ENCODE data around the gene PCSK6. TPM values are rescaled to one million over a fixed set of nuclear protein-coding genes. Genes with fewer than 3 reads are reported as not detected.
"Not testable (repeated sequence)": the region's sequence is repeated elsewhere in the genome, so short reads cannot be mapped to it uniquely, and the experiment has no call there.

Gene PCSK6
- total RNA-seq, 1 experiment from 2014 or later: 0.36 TPM

DNA sequence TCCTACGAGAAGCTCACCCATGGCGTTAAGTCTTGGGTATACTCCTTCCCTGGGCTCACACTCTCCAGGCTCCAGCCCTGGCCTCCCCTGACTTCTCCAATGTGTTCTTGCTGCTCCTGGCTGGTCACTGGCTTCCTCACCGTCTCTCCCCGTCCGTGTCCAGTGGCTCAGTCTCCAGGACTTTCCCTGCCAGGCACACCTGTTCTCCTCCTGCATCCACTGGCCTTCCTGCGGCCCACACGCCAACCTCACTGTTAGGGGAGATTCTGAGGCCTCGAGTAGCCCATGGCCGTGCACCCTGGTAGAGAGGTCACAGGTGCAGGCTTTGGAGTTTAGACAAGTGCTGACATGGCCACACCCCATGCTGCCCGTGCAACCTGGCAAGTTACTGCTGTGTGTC lies 102.5 kb downstream of the PCSK6 start:
- peaks cover 11% of the 10 kb centered on the region for H3K27me3 ChIP-seq
- no peaks in the 10 kb centered on the region for H3K36me3 ChIP-seq
- H3K4me3 ChIP-seq: no peak overlapping the region
- H3K9me3 ChIP-seq (replicated peaks): no peaks in the 10 kb centered on the region
- H3K4me1 ChIP-seq: no peaks in the 10 kb centered on the region
- no peak overlapping the region for H3K27ac ChIP-seq
- DNase-seq: no peak

- no peak overlapping the region for H3K4me3 ChIP-seq
- no peak overlapping the region for H3K27ac ChIP-seq
- no peaks in the 10 kb centered on the region for H3K36me3 ChIP-seq
- no peak for DNase-seq
- peaks cover 9% of the 10 kb centered on the region for H3K27me3 ChIP-seq
- H3K9me3 ChIP-seq (replicated peaks): no peaks in the 10 kb centered on the region
- H3K4me1 ChIP-seq: no peaks in the 10 kb centered on the region
Observed at GRCh38 chr15:101386006-101386405, 103.5 kb downstream of the PCSK6 start.

GRCh38 chr15:101384276-101384675 lies 105.2 kb downstream of the PCSK6 start:
- no peak for DNase-seq
- Histone ChIP-seq H3K27ac (no peak overlapping the region), H3K36me3 (no peaks in the 10 kb centered on the region), H3K4me3 (no peak overlapping the region), H3K9me3 (replicated peaks) (no peaks in the 10 kb centered on the region), H3K4me1 (no peaks in the 10 kb centered on the region), H3K27me3 (peaks cover 9% of the 10 kb centered on the region)

DNA sequence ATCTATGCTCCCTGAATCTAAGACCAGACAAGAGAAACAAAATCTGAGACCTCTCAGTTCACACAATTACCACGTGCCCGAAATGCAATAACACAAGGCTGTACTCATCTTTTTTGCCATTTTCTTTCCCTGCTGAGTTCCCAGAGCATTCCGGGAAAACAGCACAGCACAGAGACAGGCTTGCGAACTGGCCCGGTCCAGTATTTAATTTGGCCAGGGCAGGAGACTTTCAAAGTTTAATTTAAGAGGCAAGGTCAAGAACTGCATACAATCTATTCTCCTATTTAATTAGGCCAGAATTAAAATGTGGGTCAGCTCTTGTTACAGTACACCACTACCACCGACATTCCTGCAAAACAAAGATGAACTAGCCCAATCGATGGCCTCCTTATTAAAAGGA lies 107.0 kb downstream of the PCSK6 start:
- no peak overlapping the region for H3K4me3 ChIP-seq

GRCh38 chr15:101381671-101382212 lies 107.8 kb downstream of the PCSK6 start:
- no peaks in the 10 kb centered on the region for H3K4me1 ChIP-seq
- peaks cover 9% of the 10 kb centered on the region for H3K27me3 ChIP-seq
- H3K9me3 ChIP-seq (replicated peaks): no peaks in the 10 kb centered on the region

More for the DNA sequence above, 107.0 kb downstream of the PCSK6 start:
- no peak for DNase-seq
- no peaks in the 10 kb centered on the region for H3K9me3 ChIP-seq (replicated peaks)
- peaks cover 9% of the 10 kb centered on the region for H3K27me3 ChIP-seq
- H3K36me3 ChIP-seq: no peaks in the 10 kb centered on the region
- no peaks in the 10 kb centered on the region for H3K4me1 ChIP-seq
- no peak overlapping the region for H3K27ac ChIP-seq

GRCh38 chr15:101380146-101380545 lies 109.4 kb downstream of the PCSK6 start:
- Histone ChIP-seq H3K4me1 (no peaks in the 10 kb centered on the region), H3K9me3 (replicated peaks) (no peaks in the 10 kb centered on the region), H3K4me3 (no peak overlapping the region), H3K36me3 (no peaks in the 10 kb centered on the region), H3K27me3 (peaks cover 9% of the 10 kb centered on the region), H3K27ac (no peak overlapping the region)
- DNase-seq: no peak

More at GRCh38 chr15:101381671-101382212, 107.8 kb downstream of the PCSK6 start:
- DNase-seq: no peak
- Histone ChIP-seq H3K4me3 (no peak overlapping the region), H3K36me3 (no peaks in the 10 kb centered on the region), H3K27ac (no peak overlapping the region)

- no peak for DNase-seq
- no peaks in the 10 kb centered on the region for H3K36me3 ChIP-seq
- H3K4me3 ChIP-seq: no peak overlapping the region
Observed at GRCh38 chr15:101379647-101380046, 109.9 kb downstream of the PCSK6 start.

DNA sequence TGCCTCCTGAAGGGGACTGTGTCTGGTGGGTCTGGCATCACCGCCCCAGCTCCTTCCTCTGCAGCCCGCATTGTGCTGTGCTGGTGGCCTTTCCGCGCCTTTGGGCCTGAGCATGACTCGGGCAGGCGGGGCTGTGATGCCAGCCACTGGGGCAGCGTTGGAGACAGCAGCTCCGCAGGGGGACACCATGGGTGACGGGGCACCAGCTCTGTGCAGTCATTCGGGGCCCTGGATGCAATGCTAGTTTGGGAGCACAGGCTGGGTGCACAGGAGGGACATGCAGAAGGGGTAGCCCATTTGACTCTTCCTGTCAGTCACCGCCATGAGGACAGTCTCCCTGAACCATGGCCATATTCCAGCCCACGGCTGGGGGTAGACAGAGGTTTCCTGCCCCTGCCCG lies 110.6 kb downstream of the PCSK6 start:
- H3K36me3 ChIP-seq: no peaks in the 10 kb centered on the region
- H3K4me1 ChIP-seq: no peaks in the 10 kb centered on the region
- no peak for DNase-seq
- H3K27me3 ChIP-seq: peaks cover 9% of the 10 kb centered on the region
- no peak overlapping the region for H3K27ac ChIP-seq
- H3K9me3 ChIP-seq (replicated peaks): no peaks in the 10 kb centered on the region
- no peak overlapping the region for H3K4me3 ChIP-seq

More at GRCh38 chr15:101379647-101380046, 109.9 kb downstream of the PCSK6 start:
- H3K4me1 ChIP-seq: no peaks in the 10 kb centered on the region
- H3K9me3 ChIP-seq (replicated peaks): no peaks in the 10 kb centered on the region
- H3K27ac ChIP-seq: no peak overlapping the region
- peaks cover 9% of the 10 kb centered on the region for H3K27me3 ChIP-seq

DNA sequence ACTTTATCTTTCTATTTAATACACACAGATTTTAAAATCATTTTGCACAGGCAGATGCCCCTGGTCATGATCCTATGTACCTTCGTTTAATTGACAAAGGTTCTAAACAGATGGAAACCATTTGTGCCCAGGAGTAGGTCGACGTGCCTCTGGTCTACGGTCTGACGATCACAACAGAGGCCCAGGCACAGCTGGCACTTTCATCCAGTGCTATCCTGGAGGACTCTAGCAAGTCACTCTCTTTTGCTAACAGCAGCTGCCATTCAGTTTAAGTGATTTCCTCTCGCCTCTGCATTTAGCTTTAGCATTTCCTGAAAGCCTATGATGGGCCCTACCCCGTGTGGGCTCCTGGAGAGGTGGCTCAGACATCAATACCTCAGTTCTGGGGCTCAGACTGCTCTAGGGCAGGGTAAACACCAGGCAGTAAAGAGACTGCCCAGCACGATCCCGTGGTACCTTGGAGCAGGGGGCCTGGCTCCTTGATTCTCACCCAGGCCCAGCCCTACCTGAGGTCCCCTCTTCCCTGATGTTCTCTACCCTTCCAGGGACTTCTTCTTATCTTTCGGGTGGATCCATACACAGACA lies 111.2 kb downstream of the PCSK6 start:
- Histone ChIP-seq H3K36me3 (no peaks in the 10 kb centered on the region), H3K9me3 (replicated peaks) (no peaks in the 10 kb centered on the region), H3K4me3 (no peak overlapping the region), H3K27ac (no peak overlapping the region), H3K4me1 (no peaks in the 10 kb centered on the region), H3K27me3 (peaks cover 9% of the 10 kb centered on the region)
- DNase-seq: no peak

GRCh38 chr15:101376615-101377395 lies 112.7 kb downstream of the PCSK6 start:
- Histone ChIP-seq H3K4me1 (no peaks in the 10 kb centered on the region), H3K9me3 (replicated peaks) (no peaks in the 10 kb centered on the region), H3K27ac (no peak overlapping the region), H3K36me3 (no peaks in the 10 kb centered on the region), H3K4me3 (no peak overlapping the region), H3K27me3 (peaks cover 5% of the 10 kb centered on the region; the same call in 1 of the 2 replicates)
- no peak for DNase-seq

DNA sequence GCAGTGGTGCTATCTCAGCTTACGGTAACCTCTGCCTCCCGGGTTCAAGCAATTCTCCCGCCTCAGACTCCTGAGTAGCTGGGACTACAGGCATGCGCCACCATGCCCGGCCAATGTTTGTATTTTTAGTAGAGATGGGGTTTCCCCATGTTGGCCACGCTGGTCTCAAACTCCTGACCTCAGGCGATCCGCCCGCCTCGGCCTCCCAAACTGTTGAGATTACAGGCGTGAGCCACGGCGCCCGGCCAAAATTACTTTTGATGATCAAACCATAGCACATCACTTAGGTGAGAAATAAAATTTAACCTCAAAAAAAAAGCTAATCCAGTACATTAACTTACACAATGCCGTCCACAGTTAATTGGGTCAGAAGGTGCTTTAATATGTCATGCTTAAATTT lies 114.5 kb downstream of the PCSK6 start:
- not testable (repeated sequence) for H3K27me3 ChIP-seq; H3K27ac ChIP-seq; H3K9me3 ChIP-seq (replicated peaks); H3K36me3 ChIP-seq; DNase-seq; H3K4me3 ChIP-seq; H3K4me1 ChIP-seq

DNA sequence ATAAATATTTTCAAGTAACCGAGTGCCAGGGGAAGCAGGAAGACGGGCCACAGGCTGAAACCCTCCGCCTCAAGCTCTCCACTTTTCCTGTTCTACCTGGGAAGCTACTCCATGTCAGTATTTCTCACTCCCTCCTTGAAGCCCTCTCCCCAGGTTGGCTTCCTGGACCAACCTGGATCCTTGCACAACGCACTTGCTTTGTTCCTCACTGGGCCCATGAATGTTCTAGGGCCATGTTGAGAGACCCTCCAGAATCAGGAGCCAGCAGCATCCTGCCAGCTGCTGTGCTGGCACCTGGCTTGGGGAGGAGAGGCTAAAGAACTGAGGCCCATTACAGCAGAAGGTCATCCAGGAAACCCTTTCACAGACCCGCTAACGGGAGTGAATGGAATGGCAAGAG lies 115.2 kb downstream of the PCSK6 start:
- Histone ChIP-seq H3K4me1 (no peaks in the 10 kb centered on the region), H3K4me3 (no peak overlapping the region), H3K27me3 (0 out of 2 replicates have a peak, but pooled peaks cover 4% of the 10 kb centered on the region), H3K9me3 (replicated peaks) (no peaks in the 10 kb centered on the region), H3K27ac (no peak overlapping the region), H3K36me3 (no peaks in the 10 kb centered on the region)
- no peak for DNase-seq

GRCh38 chr15:101373577-101373976 lies 115.9 kb downstream of the PCSK6 start:
- Histone ChIP-seq H3K9me3 (replicated peaks) (no peaks in the 10 kb centered on the region), H3K4me3 (no peak overlapping the region), H3K4me1 (no peaks in the 10 kb centered on the region), H3K36me3 (no peaks in the 10 kb centered on the region), H3K27ac (no peak overlapping the region), H3K27me3 (0 out of 2 replicates have a peak, but pooled peaks cover 4% of the 10 kb centered on the region)
- no peak for DNase-seq

GRCh38 chr15:101372960-101373525 lies 116.5 kb downstream of the PCSK6 start:
- Histone ChIP-seq H3K27me3 (0 out of 2 replicates have a peak, but pooled peaks cover 4% of the 10 kb centered on the region), H3K36me3 (no peaks in the 10 kb centered on the region), H3K4me1 (no peaks in the 10 kb centered on the region), H3K27ac (no peak overlapping the region), H3K9me3 (replicated peaks) (no peaks in the 10 kb centered on the region), H3K4me3 (no peak overlapping the region)
- DNase-seq: no peak

GRCh38 chr15:101372149-101372577 lies 117.3 kb downstream of the PCSK6 start:
- Histone ChIP-seq H3K36me3 (no peaks in the 10 kb centered on the region), H3K4me3 (no peak overlapping the region), H3K4me1 (no peaks in the 10 kb centered on the region), H3K27ac (no peak overlapping the region), H3K27me3 (0 out of 2 replicates have a peak, but pooled peaks cover 4% of the 10 kb centered on the region), H3K9me3 (replicated peaks) (no peaks in the 10 kb centered on the region)
- no peak for DNase-seq

Data from SJCRH30 (cell line).